Smooth muscle cell (in vitro differentiated cells): ENCODE results near the gene PCSK9. TPM values are rescaled to one million over a fixed set of nuclear protein-coding genes. Genes with fewer than 3 reads are reported as not detected.
A peak's percentile ranks its signal among the peaks of the same experiment; 100 is the strongest.
"Not testable (repeated sequence)": the region's sequence is repeated elsewhere in the genome, so short reads cannot be mapped to it uniquely, and the experiment has no call there.

ENCODE experiments used
- DNase-seq: peaks from one replicate; lab custom pipeline; 2025; ENCODE audit not compliant: unreplicated experiment; lab: John Stamatoyannopoulos, UW
- H2AFZ ChIP-seq: fragments of 200-600 bp; sonication (generic); 2 replicates; pipeline ENCODE4 v1.6.0; 2016; ENCODE audit warnings: antibody characterized with exemption, low read depth, mild to moderate bottlenecking
- H3F3A ChIP-seq: fragments of 200-600 bp; sonication (generic); 2 replicates; pipeline ENCODE4 v1.6.0; 2017; ENCODE audit warnings: antibody characterized with exemption, low read depth
- H3K27ac ChIP-seq: fragments of 200-600 bp; sonication (generic); 2 replicates; pipeline ENCODE4 v1.5.1; 2016; ENCODE audit warnings: low read depth, mild to moderate bottlenecking
- H3K27me3 ChIP-seq: fragments of 200-600 bp; sonication (generic); 2 replicates; pipeline ENCODE4 v1.6.1; 2016; ENCODE audit warnings: low read depth, mild to moderate bottlenecking
- H3K36me3 ChIP-seq: fragments of 200-600 bp; sonication (generic); 2 replicates; pipeline ENCODE4 v1.5.1; 2016; ENCODE audit warnings: low read depth
- H3K4me1 ChIP-seq: fragments of 200-600 bp; sonication (generic); 2 replicates; pipeline ENCODE4 v1.5.1; 2016; ENCODE audit warnings: low read depth
- H3K4me2 ChIP-seq: fragments of 200-600 bp; sonication (generic); 2 replicates; pipeline ENCODE4 v1.6.0; 2016; ENCODE audit warnings: mild to moderate bottlenecking
- H3K4me3 ChIP-seq: fragments of 200-600 bp; sonication (generic); 2 replicates; pipeline ENCODE4 v1.5.1; 2016; ENCODE audit warnings: mild to moderate bottlenecking
- H3K79me2 ChIP-seq: fragments of 200-600 bp; sonication (generic); 2 replicates; pipeline ENCODE4 v1.6.0; 2016; ENCODE audit warnings: low read depth, mild to moderate bottlenecking
- H3K9ac ChIP-seq: fragments of 200-600 bp; sonication (generic); 2 replicates; pipeline ENCODE4 v1.6.0; 2016; ENCODE audit warnings: low read depth
- H3K9me3 ChIP-seq: fragments of 200-600 bp; sonication (generic); replicated peaks from 2 replicates; pipeline ENCODE4 v1.5.1; 2016; ENCODE audit warnings: low read depth
- H4K20me1 ChIP-seq: fragments of 200-600 bp; sonication (generic); 2 replicates; pipeline ENCODE4 v1.6.0; 2016; ENCODE audit warnings: low read depth
- CTCF ChIP-seq: fragments of 200-600 bp; sonication (generic); IDR thresholded peaks from 2 replicates; pipeline ENCODE4 v1.5.1; 2017; ENCODE audit warnings: borderline replicate concordance, mild to moderate bottlenecking, antibody characterized with exemption; ENCODE audit not compliant: insufficient read depth, poor library complexity, severe bottlenecking
- WGBS: methylation state at CpG from one replicate; pipeline ENCODE4 v1.1.7; 2016; ENCODE audit warnings: low lambda C conversion rate; 5-methylcytosine and 5-hydroxymethylcytosine counted together
- polyA plus RNA-seq: library from polyadenylated mRNA; unstranded; fragments of >200 nt; fragmentation: Nextera tagmentation; extraction: Ambion mirVana; gene quantifications from 2 replicates; pipeline ENCODE4 v1.2.1, GENCODE V29; 2016
- total RNA-seq: library from RNA; depleted of rRNA; stranded (reverse); fragments of >200 nt; gene quantifications from 2 replicates; pipeline ENCODE4 v1.2.3, GENCODE V29; 2014

The PCSK9 gene
- total and polyA plus RNA-seq, 2 experiments from 2014 or later: 0.18 to 0.70 TPM

GRCh38 chr1:55015731-55016620, 23.4 kb upstream of the PCSK9 start:
- Histone ChIP-seq H3K9me3 (no peaks in the 10 kb centered on the region), H3K27ac (no peak overlapping the region), H4K20me1 (no peaks in the 10 kb centered on the region), H2AFZ (no peak overlapping the region), H3K4me2 (no peak overlapping the region), H3K79me2 (no peaks in the 10 kb centered on the region), H3K9ac (no peak overlapping the region), H3K4me1 (no peaks in the 10 kb centered on the region), H3K27me3 (peaks cover 2% of the 10 kb centered on the region), H3F3A (no peaks in the 10 kb centered on the region), H3K4me3 (no peak overlapping the region), H3K36me3 (no peaks in the 10 kb centered on the region)
- no peak for DNase-seq
- TF ChIP-seq CTCF: no peak
- 82% methylated on average over 12 of the region's 12 CpGs for WGBS

GRCh38 chr1:55018395-55018794, 21.0 kb upstream of the PCSK9 start:
- Histone ChIP-seq H3K9me3 (no peaks in the 10 kb centered on the region), H3K4me1 (no peaks in the 10 kb centered on the region), H3K4me3 (no peak overlapping the region), H3K27me3 (no peaks in the 10 kb centered on the region), H3F3A (no peaks in the 10 kb centered on the region), H3K4me2 (no peak overlapping the region), H3K27ac (no peak overlapping the region), H4K20me1 (no peaks in the 10 kb centered on the region), H3K9ac (no peak overlapping the region), H2AFZ (no peak overlapping the region), H3K36me3 (no peaks in the 10 kb centered on the region), H3K79me2 (no peaks in the 10 kb centered on the region)
- WGBS: 91% methylated on average over 9 of the region's 9 CpGs
- TF ChIP-seq CTCF: no peak
- DNase-seq: no peak

GRCh38 chr1:55021942-55022546, 17.3 kb upstream of the PCSK9 start:
- peak; percentile 86 for TF ChIP-seq CTCF
- no peak overlapping the region for H3K4me2 ChIP-seq
- no peaks in the 10 kb centered on the region for H3F3A ChIP-seq
- H3K27ac ChIP-seq: no peak overlapping the region
- no peaks in the 10 kb centered on the region for H3K9me3 ChIP-seq
- H4K20me1 ChIP-seq: no peaks in the 10 kb centered on the region
- H3K79me2 ChIP-seq: no peaks in the 10 kb centered on the region
- no peaks in the 10 kb centered on the region for H3K27me3 ChIP-seq
- 41% methylated on average over 14 of the region's 15 CpGs for WGBS
- H3K4me3 ChIP-seq: no peak overlapping the region
- H3K4me1 ChIP-seq: no peaks in the 10 kb centered on the region
- H3K9ac ChIP-seq: no peak overlapping the region
- H3K36me3 ChIP-seq: no peaks in the 10 kb centered on the region
- DNase-seq: peak; percentile 48
- no peak overlapping the region for H2AFZ ChIP-seq

- WGBS: 51% methylated on average over 10 of the region's 10 CpGs
These were observed 15.2 kb upstream of the PCSK9 start for GRCh38 chr1:55024163-55024562.

GRCh38 chr1:55026682-55027081, 12.7 kb upstream of the PCSK9 start:
- not testable (repeated sequence) for H3K79me2 ChIP-seq, H3F3A ChIP-seq, H3K27me3 ChIP-seq, H3K4me3 ChIP-seq, H3K4me1 ChIP-seq, H3K9ac ChIP-seq, H4K20me1 ChIP-seq, H3K36me3 ChIP-seq, H2AFZ ChIP-seq, DNase-seq, H3K9me3 ChIP-seq, H3K4me2 ChIP-seq
- 58% methylated on average over 3 of the region's 3 CpGs for WGBS
- peak overlapping the region; percentile 65 for H3K27ac ChIP-seq

More at GRCh38 chr1:55024163-55024562, 15.2 kb upstream of the PCSK9 start:
- H3F3A ChIP-seq, H4K20me1 ChIP-seq, H3K4me2 ChIP-seq, H2AFZ ChIP-seq, H3K9me3 ChIP-seq, H3K79me2 ChIP-seq, H3K27ac ChIP-seq, H3K27me3 ChIP-seq, H3K36me3 ChIP-seq, H3K9ac ChIP-seq, H3K4me1 ChIP-seq, H3K4me3 ChIP-seq, DNase-seq: not testable (repeated sequence)

GRCh38 chr1:55031098-55031497, 8.2 kb upstream of the PCSK9 start:
- not testable (repeated sequence) for H3K9me3 ChIP-seq, H3K79me2 ChIP-seq, H3F3A ChIP-seq, H2AFZ ChIP-seq, H3K4me3 ChIP-seq, DNase-seq, H4K20me1 ChIP-seq, H3K4me1 ChIP-seq, H3K27ac ChIP-seq, H3K36me3 ChIP-seq, H3K27me3 ChIP-seq, H3K4me2 ChIP-seq, H3K9ac ChIP-seq
- WGBS: 97% methylated on average over 5 of the region's 5 CpGs
